ENCODE measurements around the gene UPF2.

GRCh38 chr10:11962176-11962575, 80.4 kb downstream of the UPF2 start:
- TF ChIP-seq, protein P1, sequence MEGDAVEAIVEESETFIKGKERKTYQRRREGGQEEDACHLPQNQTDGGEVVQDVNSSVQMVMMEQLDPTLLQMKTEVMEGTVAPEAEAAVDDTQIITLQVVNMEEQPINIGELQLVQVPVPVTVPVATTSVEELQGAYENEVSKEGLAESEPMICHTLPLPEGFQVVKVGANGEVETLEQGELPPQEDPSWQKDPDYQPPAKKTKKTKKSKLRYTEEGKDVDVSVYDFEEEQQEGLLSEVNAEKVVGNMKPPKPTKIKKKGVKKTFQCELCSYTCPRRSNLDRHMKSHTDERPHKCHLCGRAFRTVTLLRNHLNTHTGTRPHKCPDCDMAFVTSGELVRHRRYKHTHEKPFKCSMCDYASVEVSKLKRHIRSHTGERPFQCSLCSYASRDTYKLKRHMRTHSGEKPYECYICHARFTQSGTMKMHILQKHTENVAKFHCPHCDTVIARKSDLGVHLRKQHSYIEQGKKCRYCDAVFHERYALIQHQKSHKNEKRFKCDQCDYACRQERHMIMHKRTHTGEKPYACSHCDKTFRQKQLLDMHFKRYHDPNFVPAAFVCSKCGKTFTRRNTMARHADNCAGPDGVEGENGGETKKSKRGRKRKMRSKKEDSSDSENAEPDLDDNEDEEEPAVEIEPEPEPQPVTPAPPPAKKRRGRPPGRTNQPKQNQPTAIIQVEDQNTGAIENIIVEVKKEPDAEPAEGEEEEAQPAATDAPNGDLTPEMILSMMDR (IDR thresholded peaks at IDR 0.05) = no peak
- no peak for TF ChIP-seq POLR2AphosphoS5 (IDR thresholded peaks at IDR 0.05)
